Measurements from ENCODE around the gene GNL3. TPM values are rescaled to one million over a fixed set of nuclear protein-coding genes. Genes with fewer than 3 reads are reported as not detected.

Gene GNL3
- polyA plus RNA-seq, 2 of the 4 experiments (the other 2 are of a cell fraction): 125 to 139 TPM

DNA sequence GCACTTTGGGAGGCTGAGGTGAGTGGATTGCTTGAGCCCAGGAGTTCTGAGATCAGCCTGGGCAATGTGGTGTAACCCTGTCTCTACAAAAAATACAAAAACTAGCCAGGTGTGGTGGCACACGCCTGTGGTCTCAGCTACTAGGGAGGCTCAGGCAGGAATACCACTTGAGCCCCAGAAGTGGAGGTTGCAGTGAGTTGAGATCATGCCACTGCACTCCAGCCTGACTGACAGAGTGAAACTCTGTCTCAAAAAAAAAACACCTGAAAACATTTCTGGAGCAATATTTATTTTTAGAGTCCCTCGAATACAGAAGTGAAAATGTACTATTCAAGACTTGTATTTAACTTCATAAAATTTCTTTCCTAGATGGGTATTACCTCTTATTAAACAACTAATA, 24.7 kb downstream of the GNL3 start:
- no peaks in the 10 kb centered on the region for H3K9me3 ChIP-seq
- ATAC-seq (no peak), DNase-seq (ENCODE audit: low read depth in 1 of 2, low spot score in 1 of 2) (no peak), FAIRE-seq (no peak)
- H3K4me2 ChIP-seq: no peak overlapping the region
- ChIA-PET POLR2A (no interaction called here), CTCF (no interaction called here)
- peaks cover 13% of the 10 kb centered on the region; the same call in 1 of the 3 replicates for H3K4me1 ChIP-seq
- H3K4me3 ChIP-seq: no peak overlapping the region
- 95% methylated on average over 2 of the region's 2 CpGs for WGBS (ENCODE audit: missing lambda C conversion rate)
- TF ChIP-seq EHMT2 (IDR thresholded peaks at IDR 0.05; ENCODE audit: low read depth): no peak
- TF ChIP-seq RCOR1 (IDR thresholded peaks at IDR 0.05; ENCODE audit: low read depth, low read length): no peak
- TF ChIP-seq ZC3H11A (IDR thresholded peaks at IDR 0.05): no peak
- TF ChIP-seq HOXA7 (CRISPR knock-in tag; IDR thresholded peaks at IDR 0.05): no peak
- TF ChIP-seq CBX8 (IDR thresholded peaks at IDR 0.05): no peak
- TF ChIP-seq, protein P1, sequence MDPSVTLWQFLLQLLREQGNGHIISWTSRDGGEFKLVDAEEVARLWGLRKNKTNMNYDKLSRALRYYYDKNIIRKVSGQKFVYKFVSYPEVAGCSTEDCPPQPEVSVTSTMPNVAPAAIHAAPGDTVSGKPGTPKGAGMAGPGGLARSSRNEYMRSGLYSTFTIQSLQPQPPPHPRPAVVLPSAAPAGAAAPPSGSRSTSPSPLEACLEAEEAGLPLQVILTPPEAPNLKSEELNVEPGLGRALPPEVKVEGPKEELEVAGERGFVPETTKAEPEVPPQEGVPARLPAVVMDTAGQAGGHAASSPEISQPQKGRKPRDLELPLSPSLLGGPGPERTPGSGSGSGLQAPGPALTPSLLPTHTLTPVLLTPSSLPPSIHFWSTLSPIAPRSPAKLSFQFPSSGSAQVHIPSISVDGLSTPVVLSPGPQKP (IDR thresholded peaks at IDR 0.05; ENCODE audit: low read depth, low read length): no peak
- no peak for TF ChIP-seq TP53 (CRISPR knock-in tag; IDR thresholded peaks at IDR 0.05)
- no peak for TF ChIP-seq ESRRA (IDR thresholded peaks at IDR 0.05; ENCODE audit: borderline replicate concordance, low read length)
- TF ChIP-seq ZNF302 (CRISPR knock-in tag; IDR thresholded peaks at IDR 0.05): no peak
- TF ChIP-seq PHF8 (IDR thresholded peaks at IDR 0.05; ENCODE audit: borderline replicate concordance, low read depth): no peak
- no peak for TF ChIP-seq CBX2 (IDR thresholded peaks at IDR 0.05; ENCODE audit: borderline replicate concordance, low read depth)
- TF ChIP-seq, protein P2, sequence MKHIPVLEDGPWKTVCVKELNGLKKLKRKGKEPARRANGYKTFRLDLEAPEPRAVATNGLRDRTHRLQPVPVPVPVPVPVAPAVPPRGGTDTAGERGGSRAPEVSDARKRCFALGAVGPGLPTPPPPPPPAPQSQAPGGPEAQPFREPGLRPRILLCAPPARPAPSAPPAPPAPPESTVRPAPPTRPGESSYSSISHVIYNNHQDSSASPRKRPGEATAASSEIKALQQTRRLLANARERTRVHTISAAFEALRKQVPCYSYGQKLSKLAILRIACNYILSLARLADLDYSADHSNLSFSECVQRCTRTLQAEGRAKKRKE (CRISPR knock-in tag; IDR thresholded peaks at IDR 0.05; ENCODE audit: low read depth): no peak
- TF ChIP-seq JUNB (IDR thresholded peaks at IDR 0.05): no peak
- no peak for TF ChIP-seq JUN (IDR thresholded peaks at IDR 0.05)
- no peak for TF ChIP-seq POLR2AphosphoS2 (conservative IDR thresholded peaks at IDR 0.05; ENCODE audit: low read length)
- TF ChIP-seq, protein P3, sequence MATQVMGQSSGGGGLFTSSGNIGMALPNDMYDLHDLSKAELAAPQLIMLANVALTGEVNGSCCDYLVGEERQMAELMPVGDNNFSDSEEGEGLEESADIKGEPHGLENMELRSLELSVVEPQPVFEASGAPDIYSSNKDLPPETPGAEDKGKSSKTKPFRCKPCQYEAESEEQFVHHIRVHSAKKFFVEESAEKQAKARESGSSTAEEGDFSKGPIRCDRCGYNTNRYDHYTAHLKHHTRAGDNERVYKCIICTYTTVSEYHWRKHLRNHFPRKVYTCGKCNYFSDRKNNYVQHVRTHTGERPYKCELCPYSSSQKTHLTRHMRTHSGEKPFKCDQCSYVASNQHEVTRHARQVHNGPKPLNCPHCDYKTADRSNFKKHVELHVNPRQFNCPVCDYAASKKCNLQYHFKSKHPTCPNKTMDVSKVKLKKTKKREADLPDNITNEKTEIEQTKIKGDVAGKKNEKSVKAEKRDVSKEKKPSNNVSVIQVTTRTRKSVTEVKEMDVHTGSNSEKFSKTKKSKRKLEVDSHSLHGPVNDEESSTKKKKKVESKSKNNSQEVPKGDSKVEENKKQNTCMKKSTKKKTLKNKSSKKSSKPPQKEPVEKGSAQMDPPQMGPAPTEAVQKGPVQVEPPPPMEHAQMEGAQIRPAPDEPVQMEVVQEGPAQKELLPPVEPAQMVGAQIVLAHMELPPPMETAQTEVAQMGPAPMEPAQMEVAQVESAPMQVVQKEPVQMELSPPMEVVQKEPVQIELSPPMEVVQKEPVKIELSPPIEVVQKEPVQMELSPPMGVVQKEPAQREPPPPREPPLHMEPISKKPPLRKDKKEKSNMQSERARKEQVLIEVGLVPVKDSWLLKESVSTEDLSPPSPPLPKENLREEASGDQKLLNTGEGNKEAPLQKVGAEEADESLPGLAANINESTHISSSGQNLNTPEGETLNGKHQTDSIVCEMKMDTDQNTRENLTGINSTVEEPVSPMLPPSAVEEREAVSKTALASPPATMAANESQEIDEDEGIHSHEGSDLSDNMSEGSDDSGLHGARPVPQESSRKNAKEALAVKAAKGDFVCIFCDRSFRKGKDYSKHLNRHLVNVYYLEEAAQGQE (IDR thresholded peaks at IDR 0.05): no peak
- TF ChIP-seq, protein P4, sequence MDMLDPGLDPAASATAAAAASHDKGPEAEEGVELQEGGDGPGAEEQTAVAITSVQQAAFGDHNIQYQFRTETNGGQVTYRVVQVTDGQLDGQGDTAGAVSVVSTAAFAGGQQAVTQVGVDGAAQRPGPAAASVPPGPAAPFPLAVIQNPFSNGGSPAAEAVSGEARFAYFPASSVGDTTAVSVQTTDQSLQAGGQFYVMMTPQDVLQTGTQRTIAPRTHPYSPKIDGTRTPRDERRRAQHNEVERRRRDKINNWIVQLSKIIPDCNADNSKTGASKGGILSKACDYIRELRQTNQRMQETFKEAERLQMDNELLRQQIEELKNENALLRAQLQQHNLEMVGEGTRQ (IDR thresholded peaks at IDR 0.05): no peak
- TF ChIP-seq, protein P5, sequence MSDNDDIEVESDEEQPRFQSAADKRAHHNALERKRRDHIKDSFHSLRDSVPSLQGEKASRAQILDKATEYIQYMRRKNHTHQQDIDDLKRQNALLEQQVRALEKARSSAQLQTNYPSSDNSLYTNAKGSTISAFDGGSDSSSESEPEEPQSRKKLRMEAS (IDR thresholded peaks at IDR 0.05): no peak
- no peak for TF ChIP-seq BHLHE40 (IDR thresholded peaks at IDR 0.05; ENCODE audit: low read depth, low read length)
- H3K27ac ChIP-seq: no peak overlapping the region

DNA sequence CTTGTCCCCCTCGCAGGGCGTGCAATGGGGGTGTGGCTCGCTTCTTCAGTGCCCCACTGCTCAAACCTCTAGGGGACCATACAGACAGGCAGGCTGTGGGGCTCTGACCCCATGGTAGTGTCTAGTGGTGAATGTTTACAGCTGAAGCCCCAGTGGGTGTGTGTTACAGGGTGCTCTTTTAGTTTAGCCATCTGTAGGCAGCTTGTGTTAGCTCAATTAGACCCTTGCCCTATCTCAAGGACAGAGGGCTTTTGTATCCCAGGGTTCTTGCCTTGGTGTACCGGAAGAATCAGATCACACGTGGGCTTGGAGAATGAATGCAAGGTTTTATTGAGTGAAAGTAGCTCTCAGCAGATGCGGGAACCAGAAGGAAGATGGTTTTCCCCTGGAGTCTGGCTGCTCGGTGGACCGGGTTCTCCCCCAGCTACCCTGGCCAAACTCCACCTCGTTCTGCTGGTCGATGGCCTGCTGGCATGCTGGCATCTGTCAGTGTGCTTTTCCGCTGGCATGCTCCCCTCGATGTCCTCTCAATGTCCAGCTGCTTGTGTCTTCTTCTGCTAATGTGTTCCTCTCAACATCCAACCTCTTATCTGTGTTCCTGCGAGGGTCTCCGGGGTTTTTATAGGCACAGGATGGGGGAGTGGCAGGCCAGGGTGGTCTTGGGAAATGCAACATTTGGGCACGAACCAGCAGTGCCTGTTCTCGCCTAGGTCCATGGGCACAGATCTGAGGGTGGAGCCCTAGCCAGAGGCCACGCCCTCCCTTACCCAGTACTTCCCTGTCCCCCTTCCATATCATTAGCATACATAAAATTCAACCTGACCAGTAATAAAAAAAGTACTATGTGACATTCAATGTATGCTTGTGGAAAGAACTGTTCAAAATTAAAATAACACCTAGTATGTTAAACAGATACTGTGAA, 26.7 kb downstream of the GNL3 start:
- no peak for ATAC-seq
- FAIRE-seq: no peak
- no peaks in the 10 kb centered on the region for H3K9me3 ChIP-seq
- no peak for DNase-seq (ENCODE audit: low read depth in 1 of 2, low spot score in 1 of 2)
- peaks cover 6% of the 10 kb centered on the region; the same call in 1 of the 3 replicates for H3K4me1 ChIP-seq
- H3K4me2 ChIP-seq: no peak overlapping the region
- POLR2A ChIA-PET: no interaction called here
- WGBS (ENCODE audit: missing lambda C conversion rate): 93% methylated on average over 15 of the region's 17 CpGs
- CTCF ChIA-PET: no interaction called here
- no peak overlapping the region for H3K4me3 ChIP-seq
- H3K27ac ChIP-seq: no peak overlapping the region
- TF ChIP-seq, protein P6, sequence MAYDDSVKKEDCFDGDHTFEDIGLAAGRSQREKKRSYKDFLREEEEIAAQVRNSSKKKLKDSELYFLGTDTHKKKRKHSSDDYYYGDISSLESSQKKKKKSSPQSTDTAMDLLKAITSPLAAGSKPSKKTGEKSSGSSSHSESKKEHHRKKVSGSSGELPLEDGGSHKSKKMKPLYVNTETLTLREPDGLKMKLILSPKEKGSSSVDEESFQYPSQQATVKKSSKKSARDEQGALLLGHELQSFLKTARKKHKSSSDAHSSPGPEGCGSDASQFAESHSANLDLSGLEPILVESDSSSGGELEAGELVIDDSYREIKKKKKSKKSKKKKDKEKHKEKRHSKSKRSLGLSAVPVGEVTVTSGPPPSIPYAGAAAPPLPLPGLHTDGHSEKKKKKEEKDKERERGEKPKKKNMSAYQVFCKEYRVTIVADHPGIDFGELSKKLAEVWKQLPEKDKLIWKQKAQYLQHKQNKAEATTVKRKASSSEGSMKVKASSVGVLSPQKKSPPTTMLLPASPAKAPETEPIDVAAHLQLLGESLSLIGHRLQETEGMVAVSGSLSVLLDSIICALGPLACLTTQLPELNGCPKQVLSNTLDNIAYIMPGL (CRISPR knock-in tag; IDR thresholded peaks at IDR 0.05; ENCODE audit: borderline replicate concordance): no peak
- TF ChIP-seq TFCP2L1 (CRISPR knock-in tag; IDR thresholded peaks at IDR 0.05) (no peak), EHMT2 (IDR thresholded peaks at IDR 0.05; ENCODE audit: low read depth) (no peak), HOXA7 (CRISPR knock-in tag; IDR thresholded peaks at IDR 0.05) (no peak), SMC3 (IDR thresholded peaks at IDR 0.05) (no peak), ZC3H11A (IDR thresholded peaks at IDR 0.05) (no peak), ESRRA (IDR thresholded peaks at IDR 0.05; ENCODE audit: borderline replicate concordance, low read length) (no peak), KDM1A (IDR thresholded peaks at IDR 0.05; ENCODE audit: low read depth) (no peak)
- TF ChIP-seq, protein P5 (IDR thresholded peaks at IDR 0.05): no peak

All from A549 (cell line).